SU-DHL-6 (cell line): Measurements from ENCODE around the gene EYS.

ENCODE experiments used
- EZH2phosphoT487 ChIP-seq: fragments of 200-600 bp; sonication (generic), shearing (Covaris generic); conservative IDR thresholded peaks from 2 replicates; pipeline ENCODE4 v1.6.1; 2018; ENCODE audit warnings: mild to moderate bottlenecking, antibody characterized with exemption, low read length, moderate library complexity, mixed read lengths
- TF ChIP-seq, protein P1 (sequence below): fragments of 200-600 bp; sonication (generic); IDR thresholded peaks from one replicate; pipeline ENCODE4 v1.5.1; 2017; ENCODE audit warnings: antibody characterized with exemption, mild to moderate bottlenecking, low read length, moderate library complexity; ENCODE audit not compliant: insufficient read depth, poor library complexity, severe bottlenecking

DNA sequence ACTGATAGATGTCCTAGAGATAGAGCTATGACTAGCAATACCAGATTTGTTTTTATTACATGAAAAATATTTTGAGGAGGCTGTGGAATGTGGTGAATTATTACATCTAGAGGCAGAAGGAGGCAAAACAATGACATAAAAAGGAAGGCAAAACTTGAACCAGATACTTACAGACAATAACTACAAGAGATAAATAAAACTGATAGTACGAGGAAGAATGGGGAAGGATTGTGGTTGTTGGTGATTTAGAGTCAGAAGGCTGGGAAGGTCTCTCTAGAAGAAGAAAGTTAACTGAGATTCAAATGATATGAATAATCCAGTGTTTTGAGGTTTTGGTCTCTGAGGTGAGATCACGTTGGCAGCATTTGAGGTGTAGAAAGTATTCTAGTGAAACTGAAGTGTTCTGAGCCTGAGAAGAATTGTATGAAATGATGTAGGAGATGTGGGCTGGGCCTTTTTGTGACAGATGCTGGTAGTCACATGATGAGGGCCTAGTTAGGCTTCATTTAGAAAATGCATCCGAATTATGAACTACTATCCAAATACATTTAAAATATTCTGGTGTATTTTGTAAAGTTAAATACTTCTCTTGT lies 589.1 kb downstream of the EYS start:
- TF ChIP-seq, protein P1, sequence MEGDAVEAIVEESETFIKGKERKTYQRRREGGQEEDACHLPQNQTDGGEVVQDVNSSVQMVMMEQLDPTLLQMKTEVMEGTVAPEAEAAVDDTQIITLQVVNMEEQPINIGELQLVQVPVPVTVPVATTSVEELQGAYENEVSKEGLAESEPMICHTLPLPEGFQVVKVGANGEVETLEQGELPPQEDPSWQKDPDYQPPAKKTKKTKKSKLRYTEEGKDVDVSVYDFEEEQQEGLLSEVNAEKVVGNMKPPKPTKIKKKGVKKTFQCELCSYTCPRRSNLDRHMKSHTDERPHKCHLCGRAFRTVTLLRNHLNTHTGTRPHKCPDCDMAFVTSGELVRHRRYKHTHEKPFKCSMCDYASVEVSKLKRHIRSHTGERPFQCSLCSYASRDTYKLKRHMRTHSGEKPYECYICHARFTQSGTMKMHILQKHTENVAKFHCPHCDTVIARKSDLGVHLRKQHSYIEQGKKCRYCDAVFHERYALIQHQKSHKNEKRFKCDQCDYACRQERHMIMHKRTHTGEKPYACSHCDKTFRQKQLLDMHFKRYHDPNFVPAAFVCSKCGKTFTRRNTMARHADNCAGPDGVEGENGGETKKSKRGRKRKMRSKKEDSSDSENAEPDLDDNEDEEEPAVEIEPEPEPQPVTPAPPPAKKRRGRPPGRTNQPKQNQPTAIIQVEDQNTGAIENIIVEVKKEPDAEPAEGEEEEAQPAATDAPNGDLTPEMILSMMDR, result no peak
- TF ChIP-seq EZH2phosphoT487, result no peak
